Urothelium cell line (cell line): ENCODE results near the gene PPFIBP2.

ENCODE experiments used
- DNase-seq: peaks from one replicate; pipeline ENCODE4 v3.0.0; 2011; ENCODE audit warnings: low spot score, mixed read lengths
- FAIRE-seq: peaks from 2 replicates; lab custom pipeline; 2011; peaks lifted over from hg19 to GRCh38; lab: Jason Lieb, UNC

PPFIBP2 gene

GRCh38 chr11:7621090-7621489, 107.3 kb downstream of the PPFIBP2 start:
- no peak for FAIRE-seq
- no peak for DNase-seq

GRCh38 chr11:7621554-7621953, 107.8 kb downstream of the PPFIBP2 start:
- no peak for FAIRE-seq
- DNase-seq, result no peak

DNA sequence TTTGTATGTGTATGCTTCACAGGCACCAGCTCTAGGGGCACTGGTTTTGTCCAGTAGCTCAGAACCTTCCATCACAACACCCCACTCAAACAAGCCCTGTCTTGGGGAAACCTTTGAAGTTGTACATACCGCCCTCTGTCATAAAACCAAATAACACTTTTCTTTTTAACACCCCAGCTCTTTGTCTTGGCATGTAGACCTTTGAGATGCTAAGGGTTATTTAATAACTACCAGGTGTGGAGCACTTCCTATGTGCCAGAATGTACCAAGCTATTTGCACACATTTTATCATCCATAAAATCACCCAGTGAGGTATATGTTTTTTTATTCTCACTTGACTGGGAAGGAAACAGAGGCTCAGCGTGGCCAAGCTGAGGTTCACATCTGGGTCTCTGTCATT, 108.9 kb downstream of the PPFIBP2 start:
- no peak for FAIRE-seq
- DNase-seq, result no peak

GRCh38 chr11:7628660-7629059, 114.9 kb downstream of the PPFIBP2 start:
- DNase-seq, result no peak
- FAIRE-seq, result no peak

GRCh38 chr11:7630002-7630401, 116.2 kb downstream of the PPFIBP2 start:
- DNase-seq (no peak), FAIRE-seq (no peak)

DNA sequence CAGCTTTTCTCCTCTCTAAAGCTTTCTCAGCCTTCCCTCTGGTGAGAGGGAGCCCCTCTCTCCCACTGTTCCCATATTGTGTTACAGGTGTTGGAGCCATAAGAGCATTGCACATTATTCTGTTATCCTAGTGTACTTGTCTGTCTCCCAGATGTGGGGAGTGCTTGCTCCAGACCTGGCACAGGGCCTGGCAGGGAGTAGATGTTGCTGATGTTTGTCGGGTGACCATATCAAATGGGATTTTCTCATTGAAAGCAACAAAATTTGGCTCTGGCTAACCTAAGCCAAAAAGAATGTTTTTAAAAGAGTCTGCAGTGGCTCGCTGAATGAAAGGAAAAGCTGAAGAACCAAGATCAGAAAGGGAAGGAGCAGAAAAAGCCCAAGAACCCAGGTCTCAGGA, 118.4 kb downstream of the PPFIBP2 start:
- no peak for FAIRE-seq

DNA sequence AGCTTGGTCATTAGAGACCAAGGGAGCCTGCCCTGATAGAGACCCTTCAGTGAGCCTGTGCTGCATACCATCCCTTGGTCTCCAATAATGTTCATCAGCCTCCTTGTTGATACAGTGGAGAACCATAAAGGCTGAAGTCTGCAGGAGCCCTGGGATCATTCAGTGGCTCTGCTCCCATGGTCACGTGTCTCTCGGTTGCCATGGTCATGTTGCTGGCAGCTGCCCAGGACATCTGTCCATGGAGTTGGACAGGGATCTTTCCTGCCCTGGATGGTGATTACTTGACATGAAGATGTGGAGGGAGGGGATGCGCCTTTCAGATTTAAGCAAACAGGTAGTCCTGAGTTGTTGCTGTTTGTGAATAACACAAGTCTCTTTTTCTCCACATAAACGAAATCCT, 121.3 kb downstream of the PPFIBP2 start:
- no peak for FAIRE-seq

More for the DNA sequence above, 118.4 kb downstream of the PPFIBP2 start:
- no peak for DNase-seq

DNA sequence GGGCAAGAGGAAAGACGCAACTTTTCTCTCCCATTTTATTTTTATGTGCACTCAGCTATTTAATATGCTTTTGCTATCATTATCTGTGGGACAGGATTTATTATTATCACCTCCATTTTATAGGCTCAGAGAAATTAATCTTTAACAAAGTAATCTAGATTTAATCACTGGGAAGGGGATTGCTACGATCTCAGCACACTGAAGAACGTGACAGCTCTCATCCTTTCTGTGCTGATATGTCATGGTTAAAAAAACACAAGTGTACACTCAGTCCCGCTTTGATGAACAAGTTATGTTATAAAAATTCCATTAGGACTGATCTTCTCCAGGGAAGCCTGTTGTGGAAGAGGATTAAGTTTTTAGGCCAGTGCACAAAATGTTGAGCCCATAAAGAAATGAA, 121.9 kb downstream of the PPFIBP2 start:
- no peak for DNase-seq
- FAIRE-seq, result no peak

More for the DNA sequence above, 121.3 kb downstream of the PPFIBP2 start:
- no peak for DNase-seq

DNA sequence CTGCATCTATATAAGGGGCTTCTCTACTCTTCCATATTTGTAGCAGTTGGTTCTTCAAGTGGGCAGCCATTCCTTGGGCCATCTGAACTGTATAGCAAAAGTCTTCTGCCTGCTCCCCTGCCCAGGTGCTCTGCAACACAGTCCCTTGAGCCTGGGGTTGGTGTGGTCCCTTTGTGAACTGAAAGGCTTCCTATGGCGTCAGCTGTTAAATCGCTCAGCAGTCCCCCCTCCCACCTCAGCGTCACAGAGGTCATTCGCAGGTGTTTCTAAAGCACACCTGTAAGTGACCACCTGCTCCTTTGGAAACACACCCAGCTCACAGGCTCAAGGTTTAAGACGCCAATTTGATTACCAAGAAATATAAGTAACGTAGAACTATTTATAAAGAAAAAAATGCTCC, 122.6 kb downstream of the PPFIBP2 start:
- FAIRE-seq, result no peak
- DNase-seq, result no peak

GRCh38 chr11:7637447-7638157, 123.8 kb downstream of the PPFIBP2 start:
- DNase-seq (peak; percentile 18), FAIRE-seq (no peak)

DNA sequence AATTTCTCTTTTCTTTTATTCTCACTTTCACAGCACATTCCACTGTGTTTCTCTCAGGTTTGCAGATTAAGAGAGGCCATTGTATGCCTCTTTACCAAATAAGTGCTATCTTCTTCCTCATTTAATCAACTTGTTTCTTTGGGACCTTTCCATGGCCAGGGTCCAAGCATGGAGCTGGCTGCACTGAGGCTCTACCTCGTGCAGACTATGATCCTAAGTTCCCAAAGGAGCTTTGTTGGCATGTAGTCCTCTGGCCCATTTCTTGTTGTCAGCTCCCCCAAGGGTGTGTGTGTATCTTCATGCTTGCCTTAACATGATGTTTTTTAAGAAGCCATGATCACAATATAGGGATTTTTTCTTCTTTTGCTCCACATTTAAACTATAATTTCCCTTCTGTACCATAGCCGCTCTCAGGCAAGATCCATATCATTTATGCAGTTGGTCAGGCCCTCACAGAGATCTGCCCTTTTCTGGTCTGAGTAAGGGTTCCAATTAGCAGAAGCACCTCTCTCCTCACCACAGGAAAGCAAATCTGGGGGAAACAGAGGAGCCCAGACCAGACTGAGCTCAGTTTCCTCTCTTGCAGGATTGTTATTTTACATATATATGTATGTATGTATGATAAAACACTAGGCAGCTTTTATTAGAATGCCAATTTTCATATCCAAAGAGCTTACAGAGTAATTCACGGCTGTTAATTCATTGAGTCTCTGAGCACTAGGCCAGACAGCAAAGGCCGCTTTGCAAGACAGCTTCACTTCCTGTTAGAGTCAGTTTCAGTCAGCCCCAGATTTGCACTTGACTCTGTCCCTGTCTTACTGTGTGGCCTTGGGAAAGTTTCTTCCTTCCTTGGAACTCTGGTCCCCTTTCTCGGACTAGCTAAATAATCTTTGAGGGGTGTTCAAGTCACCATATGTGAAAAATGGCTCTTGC, 125.2 kb downstream of the PPFIBP2 start:
- no peak for FAIRE-seq

DNA sequence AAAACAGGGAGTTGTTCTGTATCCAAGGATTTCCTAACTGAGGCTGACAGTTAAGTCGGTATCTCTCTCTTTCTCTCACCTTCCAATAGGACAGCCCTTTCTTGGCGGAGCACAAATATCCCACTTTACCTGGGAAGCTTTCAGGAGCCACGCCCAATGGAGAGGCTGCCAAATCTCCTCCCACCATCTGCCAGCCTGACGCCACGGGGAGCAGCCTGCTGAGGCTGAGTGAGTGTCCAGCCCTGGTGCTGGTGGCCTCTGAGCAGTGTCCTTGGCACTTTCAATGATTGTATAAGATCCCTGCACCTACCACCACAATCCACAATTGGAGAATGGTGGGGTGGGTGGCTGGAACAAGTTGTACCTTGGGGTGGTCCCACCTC, 125.8 kb downstream of the PPFIBP2 start:
- FAIRE-seq, result no peak
- DNase-seq, result no peak

More for the DNA sequence above, 125.2 kb downstream of the PPFIBP2 start:
- no peak for DNase-seq

GRCh38 chr11:7640816-7641215, 127.0 kb downstream of the PPFIBP2 start:
- DNase-seq, result no peak
- no peak for FAIRE-seq

DNA sequence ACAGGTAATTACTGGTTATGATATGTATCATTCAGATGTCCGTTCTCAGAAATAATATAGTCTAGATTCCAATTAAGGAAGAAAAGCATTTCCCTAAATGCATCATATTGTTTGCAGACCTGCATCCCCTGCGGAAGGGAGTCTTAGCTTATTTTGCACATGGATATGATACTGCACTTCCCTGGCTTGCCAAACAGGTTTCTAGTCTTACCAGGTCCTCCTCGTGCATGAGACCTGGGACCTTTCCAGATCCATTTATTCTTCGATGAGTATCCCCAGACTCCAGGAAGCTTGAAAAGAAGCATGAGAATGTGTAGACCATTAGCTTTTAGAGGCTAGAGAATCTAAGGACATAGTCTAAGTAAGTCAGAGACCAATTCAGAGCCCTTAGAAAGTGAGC, 128.9 kb downstream of the PPFIBP2 start:
- no peak for FAIRE-seq
- no peak for DNase-seq

- DNase-seq (no peak), FAIRE-seq (no peak)
Measured at GRCh38 chr11:7643314-7643713, 129.5 kb downstream of the PPFIBP2 start.

DNA sequence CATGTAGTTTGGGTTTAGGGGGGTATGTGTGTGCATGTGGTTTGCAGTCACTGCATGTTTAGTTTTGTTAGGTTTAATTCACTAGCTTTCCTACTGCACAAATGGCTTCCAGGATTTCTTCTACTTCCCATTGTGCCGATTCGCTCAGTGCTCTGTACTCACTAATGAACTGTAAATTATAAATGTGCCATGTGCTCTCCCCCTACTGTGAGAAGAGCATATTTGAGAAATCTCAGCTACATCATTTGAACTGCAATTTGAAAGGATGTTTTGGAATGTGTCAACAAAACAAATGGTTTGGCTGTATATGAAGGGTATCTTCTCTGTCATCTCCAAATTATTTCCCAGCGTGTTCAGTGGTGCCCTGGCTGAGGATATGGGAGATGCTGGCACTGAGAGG, 131.4 kb downstream of the PPFIBP2 start:
- DNase-seq (no peak), FAIRE-seq (no peak)

DNA sequence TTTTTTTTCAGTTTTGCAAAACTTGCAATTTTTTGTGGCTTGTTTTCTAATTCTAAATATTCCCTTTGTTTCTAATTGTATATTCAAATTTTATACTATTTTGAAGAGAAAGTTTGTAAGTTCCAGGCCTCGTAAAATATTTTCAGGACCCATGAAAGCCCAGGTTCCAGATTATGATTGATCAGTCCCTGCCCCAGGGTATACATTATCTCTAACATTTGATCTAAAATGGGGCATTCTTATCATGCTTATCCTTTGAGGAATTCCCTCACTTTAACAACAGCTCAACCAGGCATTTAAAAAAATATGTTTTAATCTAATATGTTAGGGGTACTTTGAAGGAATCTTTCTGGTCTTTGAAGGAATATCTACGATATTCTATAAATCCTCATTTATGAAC, 133.1 kb downstream of the PPFIBP2 start:
- no peak for FAIRE-seq
- DNase-seq, result no peak

- no peak for DNase-seq
- FAIRE-seq, result no peak
Measured at GRCh38 chr11:7648264-7648663, 134.5 kb downstream of the PPFIBP2 start.

DNA sequence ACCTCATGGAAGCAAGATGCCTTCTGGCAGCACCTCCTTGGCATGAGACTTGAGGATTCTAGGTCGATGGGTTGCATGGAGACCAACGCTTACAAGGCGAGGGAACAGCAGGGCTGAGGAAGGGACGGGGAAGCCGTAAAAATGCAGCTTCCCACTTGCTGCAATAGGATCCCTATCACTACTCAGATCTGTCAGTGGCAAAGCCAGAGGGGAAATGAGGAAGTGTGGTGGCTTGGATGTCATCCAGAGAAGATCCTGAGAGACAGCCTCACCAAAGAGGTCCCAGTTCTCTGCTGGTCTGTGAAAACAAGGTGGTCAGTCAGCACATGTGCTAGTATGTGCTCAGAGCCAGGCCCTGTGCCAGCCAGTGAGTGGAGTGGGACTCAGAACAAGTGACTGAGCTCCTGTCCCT, 137.3 kb downstream of the PPFIBP2 start:
- no peak for FAIRE-seq
- no peak for DNase-seq

- DNase-seq, result no peak
- FAIRE-seq, result no peak
Measured at GRCh38 chr11:7651700-7652099, 137.9 kb downstream of the PPFIBP2 start.

DNA sequence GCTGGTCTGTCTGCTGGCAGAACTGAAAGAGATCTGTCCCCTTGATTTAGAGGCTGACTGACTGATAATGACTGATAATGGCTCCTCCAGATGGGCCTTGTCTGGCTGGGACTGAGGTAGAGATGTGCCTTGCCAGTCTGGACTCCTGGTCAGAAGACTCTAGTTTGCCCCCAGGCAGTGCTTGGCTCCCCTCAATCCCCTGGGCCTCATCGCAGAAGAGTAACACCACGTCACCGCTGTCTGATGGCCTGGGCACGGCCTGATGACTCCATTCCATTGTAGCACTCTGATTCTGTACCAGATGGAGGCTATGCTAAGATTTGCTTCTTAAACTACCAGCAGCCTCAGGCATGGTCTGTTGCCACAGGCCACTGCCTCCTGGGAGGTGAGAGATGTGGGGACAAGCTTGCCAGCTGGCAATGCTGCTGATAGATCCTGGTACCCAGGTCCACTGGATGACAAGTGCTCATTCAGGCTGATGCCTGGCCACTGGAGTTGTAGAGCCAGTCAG, 140.5 kb downstream of the PPFIBP2 start:
- no peak for DNase-seq
- FAIRE-seq, result no peak
